Naive thymus-derived CD4-positive, alpha-beta T cell (primary cell): ENCODE data around the gene DNAJC22. TPM values are rescaled to one million over a fixed set of nuclear protein-coding genes. Genes with fewer than 3 reads are reported as not detected.
A peak's percentile ranks its signal among the peaks of the same experiment; 100 is the strongest.

ENCODE experiments used
- ATAC-seq: fragments of 150-1000 bp; cut with Tn5 transposase; 2 replicates; pipeline ENCODE4 v1.10.0; 2021; ENCODE audit warnings: mild to moderate bottlenecking, moderate library complexity
- CTCF ChIA-PET: fragments of 350-600 bp; sonication (Branson Sonifier 250); formaldehyde crosslinking; loops from one replicate; lab custom pipeline; 2021; ENCODE audit warnings: antibody characterized with exemption; lab: Charles Lee
- POLR2A ChIA-PET: fragments of 350-600 bp; sonication (Branson Sonifier 250); formaldehyde crosslinking; loops from one replicate; lab custom pipeline; 2021; ENCODE audit warnings: antibody characterized with exemption, inconsistent platforms; lab: Charles Lee
- DNase-seq, 9 donors: peaks; one replicate each; pipeline versions ENCODE4 v3.0.0 to v3.0.0-alpha.2; 2020 to 2022; ENCODE audit warnings: mixed read lengths in 1 of 9
- H3K27ac ChIP-seq: one replicate; pipeline ENCODE4 v1.7.0; 2013; ENCODE audit warnings: mild to moderate bottlenecking, low read depth, low read length, moderate library complexity
- H3K27me3 ChIP-seq, 2 donors: one replicate each; pipeline ENCODE4 v1.7.0; 2013; ENCODE audit warnings: low read length in 2 of 2, mild to moderate bottlenecking in 2 of 2, moderate library complexity in 2 of 2; ENCODE audit not compliant: control insufficient read depth in 2 of 2, insufficient read depth in 2 of 2
- H3K36me3 ChIP-seq, 3 experiments: 1 replicate in 2 of 3; 2 replicates in 1 of 3; pipeline ENCODE4 v1.7.0; 2013; ENCODE audit warnings: low read length in 3 of 3, mild to moderate bottlenecking in 3 of 3, moderate library complexity in 1 of 3; ENCODE audit not compliant: insufficient read depth in 3 of 3, control insufficient read depth in 2 of 3
- H3K4me1 ChIP-seq, 2 donors: one replicate each; pipeline ENCODE4 v1.7.0; 2013; ENCODE audit warnings: low read length in 2 of 2, mild to moderate bottlenecking in 2 of 2, moderate library complexity in 1 of 2; ENCODE audit not compliant: control insufficient read depth in 2 of 2, insufficient read depth in 2 of 2
- H3K4me3 ChIP-seq: 2 replicates; pipeline ENCODE4 v1.7.0; 2013; ENCODE audit warnings: mild to moderate bottlenecking, low read length
- H3K9me3 ChIP-seq, 3 experiments: 1 replicate in 2 of 3; 2 replicates in 1 of 3; pipeline ENCODE4 v1.7.0; 2013; ENCODE audit warnings: low read length in 3 of 3; ENCODE audit not compliant: control insufficient read depth in 2 of 3
- H3K27ac Mint-ChIP-seq, 9 donors: one replicate each; pipeline ENCODE4 v1.8.0; 2020 to 2022; ENCODE audit warnings: mixed read lengths in 9 of 9, mild to moderate bottlenecking in 8 of 9, moderate library complexity in 5 of 9, inconsistent platforms in 2 of 9
- H3K27me3 Mint-ChIP-seq, 5 donors: one replicate each; pipeline ENCODE4 v1.8.0; 2021 to 2022; ENCODE audit warnings: mixed read lengths in 5 of 5, mild to moderate bottlenecking in 1 of 5
- H3K36me3 Mint-ChIP-seq, 5 donors: one replicate each; pipeline ENCODE4 v1.8.0; 2020 to 2022; ENCODE audit warnings: mixed read lengths in 5 of 5, mild to moderate bottlenecking in 3 of 5, inconsistent platforms in 1 of 5
- H3K4me1 Mint-ChIP-seq, 7 donors: one replicate each; pipeline ENCODE4 v1.8.0; 2020 to 2022; ENCODE audit warnings: mixed read lengths in 7 of 7, mild to moderate bottlenecking in 3 of 7, inconsistent platforms in 1 of 7
- H3K4me3 Mint-ChIP-seq, 10 donors: one replicate each; pipeline ENCODE4 v1.8.0; 2020 to 2022; ENCODE audit warnings: mild to moderate bottlenecking in 10 of 10, mixed read lengths in 10 of 10, moderate library complexity in 6 of 10, inconsistent platforms in 2 of 10
- H3K9me3 Mint-ChIP-seq, 11 donors: one replicate each; pipeline ENCODE4 v1.8.0; 2020 to 2022; ENCODE audit warnings: mixed read lengths in 11 of 11, mild to moderate bottlenecking in 4 of 11, inconsistent platforms in 1 of 11, moderate library complexity in 1 of 11
- intact Hi-C, 2 donors: fragments of 100-400 bp; cut with micrococcal nuclease; formaldehyde crosslinking; loops; one replicate each; pipeline ENCODE4 v1.15.1; 2023
- polyA plus RNA-seq, 2 donors: library from polyadenylated mRNA; unstranded; fragments of 300-500 nt; fragmentation: Illumina TruSeq; gene quantifications; one replicate each; pipeline ENCODE4 v1.2.3, GENCODE V29; 2021
- total RNA-seq, 6 experiments: library from RNA in 5 of 6; stranded (reverse) in 5 of 6; gene quantifications; 1 replicate in 5 of 6; 2 replicates in 1 of 6; pipeline ENCODE4 v1.2.3 and lab custom pipeline; 2021 to 2026

Gene DNAJC22
- total and polyA plus RNA-seq, 7 experiments from 2014 or later, result not detected

DNA sequence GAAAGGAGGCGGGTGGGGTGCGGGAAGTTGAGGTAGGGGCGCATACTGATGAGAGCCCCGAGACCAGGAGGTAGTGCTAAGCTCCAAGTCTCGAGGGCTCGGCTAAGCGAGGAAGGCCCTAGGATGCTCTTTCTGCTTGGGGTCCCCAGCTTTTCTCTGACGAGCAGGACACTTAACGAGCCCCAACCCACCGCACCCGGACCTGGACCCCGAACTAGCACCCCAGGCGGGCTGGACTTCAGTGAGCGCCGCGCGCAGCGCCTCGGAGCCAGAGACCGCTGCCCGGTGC is 5.0 kb upstream of the DNAJC22 start:
- no peak for DNase-seq
- Histone ChIP-seq H3K27ac (no peak overlapping the region), H3K27me3 (peaks cover 9 to 24% of the 10 kb centered on the region in 2 donors), H3K9me3 (no peaks in the 10 kb centered on the region), H3K4me3 (no peak overlapping the region), H3K4me1 (peaks cover 37 to 43% of the 10 kb centered on the region in 2 donors), H3K36me3 (no peaks in the 10 kb centered on the region)
- peaks cover 17 to 59% (median 46%) of the 10 kb centered on the region in 7 donors for H3K4me1 Mint-ChIP-seq
- ATAC-seq, result no peak
- peaks cover 0 to 1% (median 0%) of the 10 kb centered on the region in 11 donors for H3K9me3 Mint-ChIP-seq
- intact Hi-C loops, result loop anchor here (1.0 to 2.0 kb wide), 4 partner anchors 8 to 53 kb away; partner anchors contain the start of gene TROAP (in 1 of the 2)
- no peak overlapping the region for H3K27ac Mint-ChIP-seq
- peak overlapping the region in 6 of 10 donors; percentile 47 to 92 (median 72) for H3K4me3 Mint-ChIP-seq
- CTCF ChIA-PET, result interaction anchor here (0.8 to 3.6 kb wide), 6 partner anchors 8 to 171 kb away, joined by 3 to 21 read pairs (median 7); partner anchors contain the start of gene PRPH
- H3K27me3 Mint-ChIP-seq, result peaks cover 58 to 93% (median 67%) of the 10 kb centered on the region in 5 donors
- POLR2A ChIA-PET, result interaction anchor here (0.9 kb wide), 1 partner anchor 25 kb away, joined by 4 read pairs; the partner anchor contains the start of gene SPATS2
- no peaks in the 10 kb centered on the region for H3K36me3 Mint-ChIP-seq

DNA sequence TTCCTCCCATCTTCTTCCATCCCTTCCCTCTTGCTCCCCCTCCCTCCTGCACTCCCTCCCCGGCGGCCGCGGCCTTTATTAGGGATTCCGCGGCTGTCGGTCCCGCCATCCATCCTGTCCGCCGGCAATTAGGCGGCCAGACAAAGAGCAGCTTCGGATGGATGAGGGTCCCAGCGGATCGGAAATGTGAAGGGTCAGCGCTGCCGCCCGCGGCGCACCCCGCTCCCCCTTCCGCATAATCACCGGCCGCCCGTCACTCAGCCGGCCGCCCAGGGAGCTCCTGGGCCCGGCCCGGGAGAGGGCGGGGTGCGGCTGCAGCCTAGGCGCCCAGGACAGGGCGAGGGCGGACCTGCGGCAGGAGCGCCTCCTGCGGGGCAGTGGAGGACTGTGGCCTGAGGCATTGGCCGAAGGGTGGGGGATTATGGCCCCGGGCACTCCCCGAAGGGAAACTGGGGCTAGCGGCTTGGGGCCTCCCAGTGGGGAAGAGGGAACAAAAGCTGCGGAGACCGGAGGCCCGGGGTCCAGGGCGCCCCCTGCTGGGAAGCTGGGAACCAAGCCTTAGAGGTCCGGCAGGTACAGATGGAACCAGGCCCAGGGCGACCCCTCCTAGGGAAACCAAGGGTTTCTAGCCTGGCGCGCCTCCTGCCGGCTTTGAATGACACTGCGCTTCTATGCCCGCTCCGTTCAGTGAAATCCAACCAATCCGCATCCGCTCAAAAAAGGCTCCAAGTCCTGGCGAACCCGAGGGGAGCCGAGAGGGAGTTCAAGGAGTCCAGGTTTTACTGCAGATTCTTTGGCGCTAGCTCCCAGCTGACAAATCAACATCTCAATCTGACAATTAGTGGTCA is 4.4 kb upstream of the DNAJC22 start:
- H3K4me3 ChIP-seq, result peak overlapping the region; percentile 43
- H3K27ac ChIP-seq, result no peak overlapping the region
- ChIA-PET POLR2A (interaction anchor here (0.9 kb wide), 1 partner anchor 25 kb away, joined by 4 read pairs; the partner anchor contains the start of gene SPATS2), CTCF (interaction anchor here (0.5 to 3.6 kb wide), 11 partner anchors 9 to 170 kb away, joined by 3 to 21 read pairs (median 5); partner anchors contain the start of genes PRPH and TROAP)
- Mint-ChIP-seq H3K27ac (no peak overlapping the region), H3K36me3 (no peaks in the 10 kb centered on the region), H3K27me3 (peaks cover 58 to 93% (median 67%) of the 10 kb centered on the region in 5 donors), H3K9me3 (peaks cover 0 to 1% (median 0%) of the 10 kb centered on the region in 11 donors), H3K4me1 (peaks cover 19 to 59% (median 46%) of the 10 kb centered on the region in 7 donors), H3K4me3 (peak overlapping the region; percentile 61 to 92 (median 76))
- H3K27me3 ChIP-seq, result peaks cover 9 to 27% of the 10 kb centered on the region in 2 donors
- H3K4me1 ChIP-seq, result peaks cover 37 to 46% of the 10 kb centered on the region in 2 donors
- H3K36me3 ChIP-seq, result no peaks in the 10 kb centered on the region
- ATAC-seq (peak; percentile 82), DNase-seq (peak; percentile 30 to 83 (median 61))
- H3K9me3 ChIP-seq, result no peaks in the 10 kb centered on the region
- intact Hi-C loops, result loop anchor here (1.0 to 2.0 kb wide), 4 partner anchors 9 to 54 kb away; partner anchors contain the start of gene TROAP (in 1 of the 2)

DNA sequence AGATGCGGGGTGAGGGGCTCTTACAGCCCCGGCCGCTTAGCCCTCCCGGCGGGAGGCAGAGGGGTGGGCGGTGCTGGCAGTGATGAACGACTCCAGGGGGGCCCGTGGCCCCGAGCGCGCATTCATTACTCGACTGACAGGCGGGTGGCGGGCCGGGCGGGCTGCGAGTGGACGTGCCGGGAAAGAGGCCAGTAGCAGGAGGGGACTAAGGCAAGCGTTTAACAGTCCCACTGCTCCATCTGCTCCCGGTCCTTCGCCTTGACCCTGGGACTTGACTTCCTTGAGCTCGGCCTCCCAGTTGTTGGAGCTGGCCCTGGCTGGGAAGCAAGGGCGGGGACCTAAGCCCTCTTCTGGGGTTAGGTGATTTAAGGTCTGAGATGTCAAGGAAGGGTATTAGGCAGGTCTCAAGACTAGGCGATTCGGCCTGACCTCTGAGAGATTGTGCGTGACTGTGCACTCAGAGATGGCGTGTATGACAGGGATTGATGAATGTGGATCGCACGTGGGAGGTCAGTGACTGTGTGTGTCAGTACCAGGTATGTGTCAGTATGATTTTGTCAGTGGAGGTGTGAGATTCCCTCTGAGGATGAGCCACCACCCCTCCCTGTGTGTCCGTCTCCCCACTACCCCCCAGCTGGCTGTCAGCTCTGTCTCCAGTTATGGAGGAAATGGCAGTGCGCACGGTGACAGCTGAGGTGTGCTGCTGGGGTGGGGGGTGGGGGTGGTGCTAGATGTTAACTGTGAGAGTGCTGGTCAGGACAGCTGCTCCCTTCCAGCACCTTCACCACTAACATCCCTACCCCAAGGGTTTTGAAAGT is 3.6 kb upstream of the DNAJC22 start:
- ChIA-PET CTCF (interaction anchor here (0.5 to 3.6 kb wide), 11 partner anchors 8 to 75 kb away, joined by 3 to 21 read pairs (median 4); partner anchors contain the start of genes PRPH and TROAP), POLR2A (interaction anchor here (0.5 kb wide), 1 partner anchor 419 kb away, joined by 3 read pairs; no protein-coding TSS in a partner anchor)
- Mint-ChIP-seq H3K36me3 (no peaks in the 10 kb centered on the region), H3K9me3 (peaks cover 0 to 1% (median 0%) of the 10 kb centered on the region in 11 donors), H3K27ac (peak overlapping the region in 2 of 9 donors; percentile 26 to 55), H3K4me1 (peaks cover 12 to 54% (median 41%) of the 10 kb centered on the region in 7 donors), H3K27me3 (peaks cover 53 to 92% (median 64%) of the 10 kb centered on the region in 5 donors), H3K4me3 (peak overlapping the region; percentile 61 to 92 (median 76))
- DNase-seq (peak in 1 of 9 donors; percentile 31), ATAC-seq (peak; percentile 6)
- Histone ChIP-seq H3K4me1 (peaks cover 44 to 51% of the 10 kb centered on the region in 2 donors), H3K9me3 (no peaks in the 10 kb centered on the region), H3K36me3 (no peaks in the 10 kb centered on the region), H3K4me3 (peak overlapping the region; percentile 43), H3K27ac (no peak overlapping the region), H3K27me3 (peaks cover 13 to 33% of the 10 kb centered on the region in 2 donors)
- intact Hi-C loops, result loop anchor here (1.0 to 2.0 kb wide), 4 partner anchors 10 to 55 kb away; partner anchors contain the start of gene TROAP (in 1 of the 2)

DNA sequence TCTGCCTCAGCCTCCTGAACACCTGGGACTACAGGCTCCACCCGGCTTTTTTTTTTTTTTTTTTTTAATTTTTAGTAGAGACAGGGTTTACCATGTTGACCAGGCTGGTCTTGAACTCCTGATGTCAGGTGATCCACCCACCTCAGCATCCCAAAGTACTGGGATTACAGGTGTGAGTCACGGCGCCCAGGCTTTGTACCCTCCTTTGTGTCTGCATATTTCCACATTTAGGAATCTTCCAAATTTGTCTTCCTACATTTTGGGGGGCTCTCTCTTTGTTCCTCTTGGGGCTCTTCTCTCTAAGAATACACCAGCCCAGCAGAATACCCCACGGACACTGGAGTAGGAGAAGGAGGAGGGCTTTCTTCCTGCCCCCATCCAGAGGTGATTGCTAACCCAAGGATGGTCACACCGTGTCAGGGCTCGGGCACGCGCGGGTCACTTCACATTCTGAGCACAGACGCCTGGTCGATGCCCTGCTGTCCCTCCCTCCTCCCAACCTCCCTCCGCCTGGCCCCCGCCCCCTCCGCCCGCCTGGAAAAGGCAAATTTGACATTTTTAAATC is 2.1 kb upstream of the DNAJC22 start:
- ChIA-PET POLR2A (no interaction called here), CTCF (no interaction called here)
- Mint-ChIP-seq H3K4me1 (peaks cover 12 to 52% (median 41%) of the 10 kb centered on the region in 7 donors), H3K36me3 (no peaks in the 10 kb centered on the region), H3K27ac (no peak overlapping the region), H3K9me3 (peaks cover 0 to 1% (median 0%) of the 10 kb centered on the region in 11 donors), H3K4me3 (peak overlapping the region in 7 of 10 donors; percentile 2 to 92 (median 29)), H3K27me3 (peaks cover 51 to 90% (median 65%) of the 10 kb centered on the region in 5 donors)
- Histone ChIP-seq H3K36me3 (no peaks in the 10 kb centered on the region), H3K9me3 (no peaks in the 10 kb centered on the region), H3K4me3 (no peak overlapping the region), H3K27me3 (peaks cover 23 to 46% of the 10 kb centered on the region in 2 donors), H3K4me1 (peaks cover 44 to 52% of the 10 kb centered on the region in 2 donors), H3K27ac (no peak overlapping the region)
- ATAC-seq, result no peak
- intact Hi-C loops, result loop anchor here in 1 of 2 donors (5.0 kb wide), 1 partner anchor 252 kb away; the partner anchor contains the start of gene DHH
- DNase-seq, result no peak

DNA sequence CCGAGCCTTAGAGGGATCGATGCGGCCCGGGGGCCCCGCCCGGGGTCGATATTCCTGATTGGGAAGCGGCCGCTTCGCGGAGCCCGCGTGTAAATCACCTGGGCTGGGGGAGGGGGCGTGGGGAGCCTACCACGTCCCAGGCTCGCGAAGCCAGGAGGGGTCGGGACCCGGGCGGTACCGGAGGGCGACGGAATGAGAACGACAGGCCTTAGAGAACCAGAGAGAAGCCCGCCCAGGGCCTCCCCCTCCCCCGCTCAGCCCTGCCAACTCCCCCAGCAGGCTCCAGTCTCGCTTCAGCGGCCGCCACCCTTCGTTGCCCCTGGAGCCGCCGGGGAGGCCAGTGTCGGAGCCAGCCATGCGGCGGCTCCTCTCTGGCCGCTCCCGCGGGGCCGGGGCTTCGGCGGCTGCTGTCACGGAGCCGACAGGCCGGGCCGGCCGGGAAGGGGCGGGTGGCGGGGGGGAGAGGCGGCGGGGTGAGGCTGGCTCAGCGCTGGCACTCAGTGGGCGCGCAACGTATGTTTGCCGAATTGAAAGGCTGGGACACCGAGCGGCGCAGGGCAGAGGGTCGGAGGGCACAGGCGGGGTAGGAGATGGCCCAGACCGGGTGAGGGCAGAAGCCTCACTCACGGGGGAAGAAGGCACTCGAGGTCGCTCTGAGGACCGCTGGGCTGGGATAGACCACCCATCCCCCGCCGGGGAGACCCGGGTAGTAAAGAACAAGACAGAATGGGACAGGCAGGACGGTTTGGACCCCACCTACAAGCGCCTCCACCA is 1.4 kb upstream of the DNAJC22 start:
- intact Hi-C loops, result loop anchor here in 1 of 2 donors (5.0 kb wide), 1 partner anchor 253 kb away; the partner anchor contains the start of gene DHH
- Histone ChIP-seq H3K36me3 (no peaks in the 10 kb centered on the region), H3K27ac (no peak overlapping the region), H3K9me3 (no peaks in the 10 kb centered on the region), H3K4me1 (peaks cover 44 to 52% of the 10 kb centered on the region in 2 donors), H3K27me3 (peaks cover 23 to 49% of the 10 kb centered on the region in 2 donors), H3K4me3 (peak overlapping the region; percentile 30)
- ChIA-PET CTCF (interaction anchor here (1.3 kb wide), 1 partner anchor 51 kb away, joined by 4 read pairs; the partner anchor contains the start of gene PRPH), POLR2A (interaction anchor here (2.5 kb wide), 1 partner anchor 22 kb away, joined by 8 read pairs; the partner anchor contains the start of gene SPATS2)
- Mint-ChIP-seq H3K4me3 (peak overlapping the region; percentile 45 to 94 (median 84)), H3K27me3 (peaks cover 51 to 89% (median 64%) of the 10 kb centered on the region in 5 donors), H3K9me3 (peaks cover 0 to 1% (median 0%) of the 10 kb centered on the region in 11 donors), H3K27ac (no peak overlapping the region), H3K36me3 (no peaks in the 10 kb centered on the region), H3K4me1 (peaks cover 12 to 52% (median 41%) of the 10 kb centered on the region in 7 donors)
- DNase-seq (no peak), ATAC-seq (no peak)
